NCI-H2107 (cell line): ENCODE data around the gene UNC93B1.

Source experiments
- DNase-seq: peaks from one replicate; lab custom pipeline; 2025; lab: John Stamatoyannopoulos, UW

Gene UNC93B1

GRCh38 chr11:68022531-68022930 is 18.6 kb upstream of the UNC93B1 start:
- no peak for DNase-seq

- no peak for DNase-seq
Observed at GRCh38 chr11:68021167-68021787, 17.4 kb upstream of the UNC93B1 start.

- DNase-seq: no peak
Observed at GRCh38 chr11:68020575-68020974, 16.7 kb upstream of the UNC93B1 start.

DNA sequence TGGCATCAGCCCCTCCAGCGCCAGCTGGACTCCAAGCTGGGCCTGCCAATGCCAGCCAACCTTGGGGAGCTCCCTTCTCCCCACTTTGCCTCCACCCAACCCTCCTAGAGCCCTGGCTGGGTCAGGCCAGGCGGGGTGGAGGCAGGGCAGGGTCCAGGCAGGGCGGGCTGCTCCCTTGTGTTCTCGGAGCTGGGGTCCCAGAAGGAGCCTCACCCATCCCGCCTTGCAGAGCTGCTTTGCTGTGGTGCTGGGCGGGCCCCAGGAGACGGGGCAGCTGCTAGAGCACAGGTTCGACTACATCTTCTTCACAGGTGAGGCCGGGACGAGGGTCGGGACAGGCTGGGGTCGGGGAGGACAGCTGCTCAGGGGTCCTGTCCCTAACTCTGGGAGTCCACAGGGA is 15.6 kb upstream of the UNC93B1 start:
- DNase-seq: no peak

DNA sequence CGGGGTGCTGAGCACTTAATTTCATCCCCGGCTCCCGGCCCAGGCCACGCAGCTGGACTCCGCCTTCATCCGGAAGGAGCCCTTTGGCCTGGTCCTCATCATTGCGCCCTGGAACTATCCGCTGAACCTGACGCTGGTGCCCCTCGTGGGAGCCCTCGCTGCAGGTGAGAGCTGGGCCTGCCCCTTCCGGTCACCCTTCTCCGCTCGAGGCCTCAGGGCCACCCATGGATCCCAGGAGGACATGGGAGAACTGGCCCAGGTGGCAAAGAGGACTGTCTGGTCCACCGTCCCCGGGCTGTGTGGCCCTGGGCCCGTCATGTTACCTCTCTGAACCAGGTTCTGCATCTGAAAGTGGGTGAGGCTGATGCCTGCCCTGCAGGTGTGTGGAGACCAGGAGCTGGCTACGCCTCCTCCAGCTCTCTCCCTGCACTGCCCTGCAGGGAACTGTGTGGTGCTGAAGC is 14.9 kb upstream of the UNC93B1 start:
- DNase-seq: no peak

- no peak for DNase-seq
Observed at GRCh38 chr11:68017980-68018729, 14.3 kb upstream of the UNC93B1 start.

DNA sequence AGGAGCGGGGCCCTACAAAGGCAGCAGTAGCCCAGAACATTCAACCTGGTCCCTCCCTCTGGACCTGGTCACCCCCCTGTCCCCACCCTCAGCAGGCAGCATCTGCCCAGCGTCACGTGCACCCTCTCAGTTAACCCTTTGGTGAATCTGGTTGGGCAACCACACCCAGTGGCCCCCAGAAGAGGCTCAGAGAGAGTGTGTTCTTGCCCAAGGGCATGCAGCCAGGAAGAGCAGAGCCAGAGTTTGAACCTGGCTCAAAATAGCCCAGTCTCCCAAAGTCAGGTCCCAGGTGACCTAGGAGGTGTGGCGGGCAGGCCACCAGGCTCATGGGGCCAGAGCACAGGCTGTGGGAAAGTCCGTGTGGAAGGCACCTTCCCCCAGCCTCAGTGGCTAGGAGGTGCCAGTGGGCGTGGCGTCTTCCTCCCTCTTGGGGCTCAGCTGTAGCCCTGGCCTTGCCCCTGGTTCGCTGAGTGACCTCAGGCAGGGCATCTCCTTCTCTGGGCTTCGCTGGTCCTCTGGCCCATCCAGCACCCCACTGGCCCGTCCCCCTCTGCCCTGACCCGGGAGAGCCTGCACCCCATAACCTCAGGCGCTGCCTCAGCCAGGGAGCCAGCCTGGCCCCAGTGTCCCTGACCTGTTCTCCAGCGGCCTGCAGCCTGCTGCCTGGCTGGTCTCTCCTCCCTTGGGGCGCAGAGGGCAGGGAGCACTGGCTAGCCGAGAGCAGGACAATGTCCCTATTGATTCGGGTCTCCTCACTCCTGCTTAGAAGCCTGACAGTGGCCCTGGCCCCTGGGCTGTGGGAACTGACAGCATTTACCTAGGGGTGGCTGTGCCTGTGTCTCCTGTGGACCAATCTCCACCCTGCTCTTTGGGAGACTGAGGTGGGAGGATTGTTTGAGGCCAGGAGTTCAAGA is 13.3 kb upstream of the UNC93B1 start:
- DNase-seq: no peak

GRCh38 chr11:68016161-68016903 is 12.4 kb upstream of the UNC93B1 start:
- no peak for DNase-seq

DNA sequence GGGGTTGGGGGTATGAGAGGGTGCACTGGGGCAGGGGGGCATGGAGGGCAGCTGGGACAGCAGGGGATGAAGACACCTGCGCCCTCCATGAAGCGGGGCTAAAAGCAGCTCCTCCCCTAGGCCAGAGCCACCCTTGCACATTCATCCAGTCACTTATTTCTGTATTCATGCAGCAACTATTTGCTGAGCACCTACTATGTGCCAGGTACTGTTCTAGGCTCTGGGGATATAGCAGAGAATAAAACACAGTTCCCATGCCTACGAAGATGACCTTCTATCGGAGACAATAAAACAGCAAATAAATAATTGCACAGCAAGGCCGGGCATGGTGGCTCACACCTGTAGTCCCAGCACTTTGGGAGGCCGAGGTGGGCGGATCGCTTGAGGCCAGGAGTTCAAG is 11.6 kb upstream of the UNC93B1 start:
- no peak for DNase-seq

DNA sequence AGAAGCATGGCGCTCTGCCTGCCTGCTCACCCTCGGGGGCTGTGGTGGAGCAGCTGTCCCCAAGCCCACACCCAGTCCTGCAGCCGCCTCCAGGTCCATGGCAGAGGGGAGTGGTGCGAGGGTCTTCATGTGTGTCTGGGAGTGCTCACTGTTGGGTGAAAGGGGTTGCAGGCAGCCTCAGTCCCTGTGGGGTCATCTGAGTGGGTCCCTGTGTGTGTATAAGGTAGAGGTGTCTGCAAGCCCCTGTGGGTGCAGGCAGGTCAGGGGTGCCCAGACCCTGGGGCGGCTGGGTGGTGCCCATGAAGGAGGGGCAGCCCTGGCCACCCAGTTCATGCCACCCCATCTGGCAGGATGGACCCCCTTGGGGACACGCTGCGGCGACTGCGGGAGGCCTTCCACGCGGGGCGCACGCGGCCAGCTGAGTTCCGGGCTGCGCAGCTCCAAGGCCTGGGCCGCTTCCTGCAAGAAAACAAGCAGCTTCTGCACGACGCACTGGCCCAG is 11.1 kb upstream of the UNC93B1 start:
- DNase-seq: no peak

- DNase-seq: no peak
Observed at GRCh38 chr11:68014157-68014946, 10.5 kb upstream of the UNC93B1 start.

- DNase-seq: no peak
Observed at GRCh38 chr11:68013611-68014156, 9.8 kb upstream of the UNC93B1 start.

DNA sequence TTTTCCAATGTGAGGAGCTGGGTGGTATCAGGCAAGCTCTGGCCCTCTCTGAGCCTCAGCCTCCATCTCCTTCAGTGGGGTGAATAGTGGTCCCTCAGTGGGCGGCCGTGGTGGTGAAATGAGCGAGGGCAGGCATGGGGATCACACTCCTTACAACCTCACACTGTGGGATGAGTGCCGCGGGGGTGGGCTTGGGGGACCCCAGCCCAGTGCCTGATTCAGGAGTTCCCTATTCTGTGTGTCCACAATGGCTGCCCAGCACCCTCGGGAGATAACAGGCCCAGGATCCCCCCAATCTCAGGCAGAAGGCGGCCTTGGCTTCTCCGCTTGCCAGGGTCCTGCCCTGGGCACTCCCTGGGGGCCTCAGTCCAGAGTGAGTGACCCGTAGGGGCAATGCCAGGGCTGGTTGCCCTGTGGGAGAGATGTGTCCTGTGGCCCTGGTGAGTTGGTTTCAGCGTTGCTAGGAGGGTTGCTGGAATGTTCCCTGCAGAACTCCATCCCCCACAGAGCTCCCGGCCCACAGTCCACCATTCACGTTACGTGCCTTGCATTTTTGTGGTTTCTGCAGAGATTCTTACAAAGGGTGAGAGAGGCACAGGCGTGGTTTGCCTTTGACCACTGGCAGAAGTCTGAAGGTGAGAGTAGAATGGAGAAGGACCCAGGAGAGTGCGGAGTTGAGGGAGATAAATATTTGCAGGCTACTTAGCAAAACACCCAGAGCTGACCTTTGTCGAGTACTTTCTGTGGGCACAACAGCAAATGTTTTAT is 9.1 kb upstream of the UNC93B1 start:
- no peak for DNase-seq

DNA sequence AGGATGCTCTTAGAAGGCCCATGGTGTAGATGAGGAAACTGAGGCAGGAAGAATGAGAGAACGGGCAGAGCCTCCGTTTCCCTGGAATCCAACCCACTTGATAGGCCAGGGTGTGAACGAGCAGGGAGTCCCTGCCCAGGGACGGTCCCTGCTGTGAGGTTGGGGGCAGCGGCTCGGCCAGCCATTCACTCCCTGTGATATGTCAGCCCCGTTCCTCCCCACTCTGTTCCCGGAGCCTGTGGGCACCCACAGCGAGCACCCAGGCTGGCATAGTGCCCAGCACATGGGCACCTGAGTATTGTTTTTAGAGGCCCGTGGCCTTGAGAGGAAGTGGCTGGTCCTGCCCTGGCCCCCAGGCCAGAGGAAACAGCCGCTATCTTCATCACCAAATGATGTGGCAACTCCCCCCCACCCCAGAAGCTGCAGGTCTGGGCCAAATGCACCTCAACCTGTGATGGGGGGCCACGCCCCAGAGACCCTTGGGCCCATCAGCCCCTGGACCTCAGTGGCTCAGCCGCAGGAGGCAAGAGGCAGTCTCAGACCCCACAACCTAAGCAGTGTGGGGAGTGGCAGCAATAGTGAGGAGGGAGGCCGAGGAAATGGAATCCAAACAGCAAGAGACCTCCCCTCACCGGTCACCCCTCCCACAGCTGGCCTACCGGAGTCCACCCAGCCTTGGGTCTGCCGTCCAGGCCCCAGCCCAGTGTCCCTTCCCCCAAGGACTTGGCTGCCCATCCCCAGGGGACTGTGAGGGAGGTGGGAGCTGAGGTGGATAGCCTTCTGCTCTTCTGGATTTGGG is 8.3 kb upstream of the UNC93B1 start:
- DNase-seq: no peak

- DNase-seq: no peak
Observed at GRCh38 chr11:68011051-68011943, 7.4 kb upstream of the UNC93B1 start.

DNA sequence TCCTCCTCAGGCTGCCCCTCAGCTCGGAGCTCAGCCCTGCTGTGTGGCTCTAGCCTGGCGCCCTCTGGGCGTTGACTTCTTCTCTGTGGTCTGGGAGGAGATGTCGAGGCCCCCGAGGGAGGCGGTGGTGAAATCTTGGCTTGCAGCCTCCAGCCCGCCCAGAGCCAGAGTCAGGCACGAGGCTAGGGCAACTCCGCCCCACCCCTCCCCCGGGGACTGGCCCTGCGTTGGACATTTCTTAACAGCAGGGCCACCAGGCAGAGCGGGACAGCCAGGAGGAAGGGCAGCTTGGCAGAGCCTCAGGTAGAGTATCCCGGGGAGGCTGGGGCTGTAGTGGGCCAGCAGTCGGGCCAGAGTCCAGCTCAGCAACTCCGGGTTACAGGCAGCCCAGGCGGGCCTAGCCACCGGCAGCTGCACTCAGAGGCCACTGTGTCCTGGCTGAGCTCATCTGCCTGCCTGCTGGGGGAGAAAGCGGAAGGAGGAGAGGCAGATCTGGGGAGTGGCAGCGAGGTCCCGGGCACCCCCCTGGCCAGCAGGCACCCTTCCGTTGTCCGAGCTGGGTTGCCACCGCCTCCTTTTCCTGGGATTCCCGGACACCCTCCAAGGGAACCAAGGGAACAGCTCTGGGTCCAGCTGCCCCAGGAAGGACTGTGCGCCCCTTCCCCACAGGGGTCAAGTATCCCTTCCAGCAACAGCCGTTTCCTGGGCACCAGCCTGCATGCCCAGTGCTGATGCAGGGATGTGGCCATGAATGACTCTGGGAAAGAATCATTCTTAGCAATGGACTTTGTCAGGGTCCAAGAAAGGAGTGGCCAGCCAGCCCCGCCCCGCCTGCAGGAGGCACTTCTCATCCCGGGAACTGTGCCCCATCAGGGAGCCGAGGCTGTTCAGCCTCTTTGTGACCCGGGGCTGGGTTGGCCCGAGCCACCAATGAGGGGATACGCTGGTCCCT is 6.5 kb upstream of the UNC93B1 start, which contains the start of gene ALDH3B1:
ALDH3B1 (plus strand) TSS at position 238 of the 952 bp plus-strand sequence. CDS start 4,971 bp downstream, outside the sequence.
- no peak for DNase-seq
